ENCODE data around the gene NIPSNAP2. TPM values are rescaled to one million over a fixed set of nuclear protein-coding genes. Genes with fewer than 3 reads are reported as not detected.

NIPSNAP2 gene
- total and polyA plus RNA-seq, 2 of the 13 experiments (the other 11 are each of a cell fraction or from before 2014, with no cell fraction given) = 40.3 to 61.5 TPM

DNA sequence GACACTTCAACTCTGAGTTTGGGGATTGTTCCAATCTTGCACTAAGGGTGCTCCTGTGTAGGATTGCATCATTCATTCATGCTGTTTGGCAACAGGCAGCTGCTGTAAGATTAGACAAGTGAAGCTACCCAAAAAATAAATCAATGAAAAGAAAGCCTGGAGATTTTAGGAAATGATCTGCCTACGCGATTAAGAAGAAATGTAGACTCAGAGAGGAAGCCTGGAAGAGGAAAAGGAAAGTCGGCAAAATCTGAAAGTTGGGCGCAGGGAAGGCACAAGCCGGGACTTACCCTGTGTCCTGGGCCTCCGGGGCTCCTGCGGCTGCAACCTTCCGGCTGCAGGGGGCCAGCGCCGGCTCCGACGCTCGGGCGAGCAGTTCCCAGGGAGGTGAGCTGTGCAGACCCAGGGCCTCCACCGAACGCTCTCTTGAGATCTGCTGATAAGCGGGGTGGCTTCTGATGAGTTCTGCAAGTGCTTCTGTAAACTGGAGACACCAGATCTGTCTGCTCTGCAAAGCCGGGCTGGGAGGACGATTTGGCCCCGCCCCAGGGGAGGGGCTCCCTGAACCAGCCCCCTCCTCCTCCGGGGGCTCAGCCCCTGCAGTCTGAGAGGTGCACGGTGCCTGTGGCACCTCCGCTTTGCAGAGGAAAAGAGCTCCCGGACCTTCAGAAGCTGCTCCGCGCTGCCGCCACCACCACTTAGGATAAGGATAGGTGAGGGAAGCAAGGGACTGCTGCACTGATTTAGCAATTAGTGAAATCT, 69.5 kb downstream of the NIPSNAP2 start (continued):
- TF ChIP-seq ZXDC (CRISPR knock-in tag; IDR thresholded peaks at IDR 0.05) (no peak), JUND (CRISPR knock-in tag; IDR thresholded peaks at IDR 0.05) (no peak), ZBTB39 (CRISPR knock-in tag; IDR thresholded peaks at IDR 0.05) (no peak), ZNF292 (CRISPR knock-in tag; IDR thresholded peaks at IDR 0.05; ENCODE audit: borderline replicate concordance, low read depth) (peak; percentile 94), PCBP2 (optimal IDR thresholded peaks at IDR 0.05; ENCODE audit: low read depth, low read length, poor library complexity, severe bottlenecking) (no peak), ZNF460 (CRISPR knock-in tag; IDR thresholded peaks at IDR 0.05; ENCODE audit: borderline replicate concordance) (no peak; the same call in 1 of the 2 replicates), ZNF780A (CRISPR knock-in tag; IDR thresholded peaks at IDR 0.05) (no peak), ASH2L (IDR thresholded peaks at IDR 0.05; ENCODE audit: insufficient read length, low read depth, low read length) (peak; percentile 87), KAT7 (CRISPR knock-in tag; IDR thresholded peaks at IDR 0.05; ENCODE audit: borderline replicate concordance) (peak; percentile 83; the same call in 1 of the 2 replicates), THYN1 (CRISPR knock-in tag; IDR thresholded peaks at IDR 0.05; ENCODE audit: borderline replicate concordance, low read depth) (no peak), ZNF552 (CRISPR knock-in tag; IDR thresholded peaks at IDR 0.05; ENCODE audit: borderline replicate concordance) (no peak; the same call in 1 of the 2 replicates), ZNF614 (CRISPR knock-in tag; IDR thresholded peaks at IDR 0.05; ENCODE audit: borderline replicate concordance) (0 out of 2 replicates have a peak, but pooled peaks have one; percentile 37), FOXA1 (IDR thresholded peaks at IDR 0.05) (no peak), FOXA1 (CRISPR knock-in tag; IDR thresholded peaks at IDR 0.05) (0 out of 2 replicates have a peak, but pooled peaks have one; percentile 15), EP300 (IDR thresholded peaks at IDR 0.05; ENCODE audit: low read depth in 2 of 2, low read length in 2 of 2) (no peak), EP300 (CRISPR knock-in tag; IDR thresholded peaks at IDR 0.05; ENCODE audit: borderline replicate concordance) (peak; percentile 17; the same call in 1 of the 2 replicates), ZBTB4 (CRISPR knock-in tag; IDR thresholded peaks at IDR 0.05; ENCODE audit: borderline replicate concordance) (0 out of 2 replicates have a peak, but pooled peaks have one; percentile 23), ZNF878 (CRISPR knock-in tag; IDR thresholded peaks at IDR 0.05) (no peak)
- TF ChIP-seq, protein P1, sequence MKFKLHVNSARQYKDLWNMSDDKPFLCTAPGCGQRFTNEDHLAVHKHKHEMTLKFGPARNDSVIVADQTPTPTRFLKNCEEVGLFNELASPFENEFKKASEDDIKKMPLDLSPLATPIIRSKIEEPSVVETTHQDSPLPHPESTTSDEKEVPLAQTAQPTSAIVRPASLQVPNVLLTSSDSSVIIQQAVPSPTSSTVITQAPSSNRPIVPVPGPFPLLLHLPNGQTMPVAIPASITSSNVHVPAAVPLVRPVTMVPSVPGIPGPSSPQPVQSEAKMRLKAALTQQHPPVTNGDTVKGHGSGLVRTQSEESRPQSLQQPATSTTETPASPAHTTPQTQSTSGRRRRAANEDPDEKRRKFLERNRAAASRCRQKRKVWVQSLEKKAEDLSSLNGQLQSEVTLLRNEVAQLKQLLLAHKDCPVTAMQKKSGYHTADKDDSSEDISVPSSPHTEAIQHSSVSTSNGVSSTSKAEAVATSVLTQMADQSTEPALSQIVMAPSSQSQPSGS (CRISPR knock-in tag; IDR thresholded peaks at IDR 0.05) = peak; percentile 28; the same call in 1 of the 2 replicates
